GM19035 (cell line): Measurements from ENCODE around the gene DTX3.

Experiments
- ATAC-seq: cut with Tn5 transposase; IDR thresholded peaks from one replicate; pipeline ENCODE4 v1.9.1; 2021; ENCODE audit not compliant: unreplicated experiment

DTX3 gene

DNA sequence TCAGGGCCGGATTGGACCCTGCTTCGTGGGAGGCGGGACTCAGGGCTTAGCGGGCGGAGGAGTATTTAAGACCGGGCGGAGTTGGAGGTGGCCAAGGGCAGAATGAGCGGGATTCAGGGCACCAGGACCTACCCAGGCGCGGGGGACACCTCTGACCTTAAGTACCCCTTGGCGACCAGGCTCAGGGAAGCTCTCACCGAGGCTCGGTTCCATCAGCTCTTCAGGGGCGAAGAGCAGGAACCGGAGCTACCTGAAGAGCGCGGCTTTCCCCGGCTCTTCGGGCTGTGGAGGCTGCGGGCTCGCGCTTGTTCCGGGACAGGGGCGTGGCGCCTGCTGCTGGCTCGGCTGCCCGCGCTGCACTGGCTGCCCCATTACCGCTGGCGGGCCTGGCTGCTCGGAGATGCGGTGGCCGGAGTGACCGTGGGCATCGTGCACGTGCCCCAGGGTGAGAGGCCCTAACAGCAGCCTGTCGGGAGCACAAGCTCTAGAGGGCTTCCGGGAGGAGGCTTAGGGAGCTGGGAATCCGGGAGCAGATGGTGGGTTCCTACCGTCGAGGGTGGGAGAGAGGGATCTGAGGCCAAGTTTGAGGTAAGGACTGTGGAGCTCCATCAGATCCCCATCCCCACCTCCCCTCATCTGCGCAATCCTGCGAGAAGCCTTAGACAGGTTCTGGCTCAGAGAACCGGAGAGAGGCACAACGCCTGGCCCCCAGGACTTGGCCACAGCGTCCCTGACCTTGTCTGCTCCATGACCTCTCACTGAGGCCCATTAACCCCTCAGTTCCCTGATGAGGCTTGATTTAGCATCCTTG, 15.0 kb downstream of the DTX3 start:
- ATAC-seq: no peak

DNA sequence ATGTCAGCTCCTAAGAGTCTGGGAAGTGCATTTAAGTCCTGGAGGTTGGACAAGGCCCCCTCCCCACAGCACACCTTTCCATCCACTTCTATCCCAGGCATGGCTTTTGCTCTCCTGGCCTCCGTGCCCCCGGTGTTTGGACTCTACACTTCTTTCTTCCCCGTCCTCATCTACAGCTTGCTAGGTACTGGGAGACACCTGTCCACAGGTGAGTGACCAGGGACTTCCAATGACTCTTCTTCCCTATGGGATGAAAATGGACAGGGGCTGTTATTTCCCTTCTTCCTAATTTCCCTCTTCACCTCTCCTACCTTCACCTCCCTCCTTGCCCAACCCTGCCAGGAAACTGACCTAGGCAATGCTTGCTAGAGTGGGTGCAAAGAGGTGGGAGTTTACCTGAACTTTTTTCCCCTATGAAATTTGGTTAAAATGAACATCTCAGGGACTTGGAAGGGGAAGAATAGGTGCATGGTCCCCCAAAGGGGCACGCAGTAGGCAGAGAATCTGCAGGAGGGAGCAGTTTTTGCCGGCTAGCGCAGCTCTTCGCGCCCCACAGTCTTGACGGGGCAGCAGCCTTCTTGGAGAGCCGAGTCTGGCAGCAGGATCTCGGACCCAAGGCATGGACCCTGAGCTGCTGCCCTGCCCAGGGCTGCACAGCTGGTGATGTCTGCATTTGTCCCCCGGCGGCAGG, 15.8 kb downstream of the DTX3 start:
- no peak for ATAC-seq

DNA sequence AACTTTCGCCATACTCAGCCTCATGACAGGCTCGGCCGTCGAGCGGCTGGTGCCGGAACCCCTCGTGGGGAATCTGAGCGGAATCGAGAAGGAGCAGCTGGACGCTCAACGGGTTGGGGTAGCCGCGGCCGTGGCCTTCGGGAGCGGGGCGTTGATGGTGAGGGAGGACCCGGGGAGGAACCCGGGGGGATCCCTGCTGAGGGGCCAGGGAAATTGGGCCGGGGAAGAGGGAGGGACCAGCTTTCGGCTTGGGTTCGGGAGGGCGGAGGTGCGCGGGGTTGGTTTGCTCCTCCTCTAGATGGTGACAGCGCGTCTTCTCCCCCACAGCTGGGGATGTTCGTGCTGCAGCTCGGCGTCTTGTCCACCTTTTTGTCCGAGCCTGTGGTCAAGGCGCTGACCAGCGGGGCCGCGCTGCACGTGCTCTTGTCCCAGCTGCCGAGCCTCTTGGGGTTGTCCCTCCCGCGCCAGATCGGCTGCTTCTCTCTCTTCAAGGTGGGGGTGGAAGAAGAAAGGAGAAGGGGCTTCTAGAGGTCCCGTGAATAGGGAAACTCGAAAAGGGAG, 16.4 kb downstream of the DTX3 start:
- ATAC-seq: no peak

GRCh38 chr12:57621497-57622292, 17.1 kb downstream of the DTX3 start:
- no peak for ATAC-seq

- ATAC-seq: no peak
Measured at GRCh38 chr12:57622293-57623245, 17.9 kb downstream of the DTX3 start.

DNA sequence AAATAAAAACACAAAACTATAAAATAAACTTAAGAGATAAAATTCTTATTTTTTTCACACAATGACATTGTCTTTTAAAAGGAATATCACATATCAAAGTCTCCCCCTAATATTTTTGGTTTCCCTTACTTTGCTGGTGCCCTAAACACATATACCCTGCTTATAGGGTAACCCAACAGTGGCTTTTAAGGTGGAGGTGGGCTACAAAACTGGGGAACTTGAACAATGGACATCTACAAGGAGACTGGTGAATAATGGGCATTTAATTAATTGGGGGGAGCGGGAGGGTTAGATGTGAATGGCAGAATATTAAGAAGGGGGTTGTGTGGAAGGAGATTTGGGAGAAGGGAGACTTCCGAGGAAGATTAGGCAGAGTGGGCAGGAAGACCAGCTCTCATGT, 18.8 kb downstream of the DTX3 start:
- ATAC-seq: no peak

- ATAC-seq: no peak
Measured at GRCh38 chr12:57623811-57624390, 19.3 kb downstream of the DTX3 start.

DNA sequence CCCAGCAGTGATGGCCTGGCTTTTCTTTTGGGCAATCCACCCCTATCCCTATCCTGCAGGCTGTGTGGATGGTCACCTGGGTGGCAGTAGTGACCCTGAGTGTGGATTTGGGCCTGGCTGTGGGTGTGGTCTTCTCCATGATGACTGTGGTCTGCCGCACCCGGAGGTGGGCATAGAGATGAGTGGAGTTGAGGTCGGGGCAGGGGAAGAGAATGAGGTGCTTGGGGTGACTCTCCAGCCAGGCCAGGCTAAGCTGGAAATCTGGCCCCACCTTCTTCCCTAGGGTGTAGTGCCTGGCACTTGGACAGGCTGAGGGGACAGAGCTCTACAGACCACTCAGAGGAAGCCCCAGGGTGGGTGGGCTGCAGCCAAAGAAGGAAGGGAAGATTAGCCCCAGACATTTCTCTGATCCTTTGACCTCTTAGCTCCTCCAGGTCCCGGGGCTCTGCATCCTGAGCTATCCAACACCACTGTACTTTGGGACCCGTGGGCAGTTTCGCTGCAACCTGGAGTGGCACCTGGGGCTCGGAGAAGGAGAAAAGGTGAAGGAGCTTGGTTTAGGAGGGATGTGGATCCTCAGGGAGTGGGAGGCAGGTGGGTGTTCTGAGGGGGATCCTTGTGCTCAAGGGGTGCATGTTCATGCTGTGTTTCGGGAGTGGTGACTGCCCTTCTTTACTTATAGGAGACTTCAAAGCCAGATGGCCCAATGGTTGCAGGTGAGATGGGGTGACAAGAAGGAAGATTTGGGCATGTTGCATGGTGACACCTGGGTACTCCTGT, 20.0 kb downstream of the DTX3 start:
- ATAC-seq: no peak

GRCh38 chr12:57625261-57626032, 20.8 kb downstream of the DTX3 start:
- ATAC-seq: no peak

GRCh38 chr12:57626111-57626920, 21.7 kb downstream of the DTX3 start:
- ATAC-seq: no peak

- ATAC-seq: no peak
Measured at GRCh38 chr12:57626921-57627445, 22.4 kb downstream of the DTX3 start.

- no peak for ATAC-seq
Measured at GRCh38 chr12:57627501-57628279, 23.1 kb downstream of the DTX3 start.

GRCh38 chr12:57628280-57629191, 23.9 kb downstream of the DTX3 start:
- ATAC-seq: no peak

- no peak for ATAC-seq
Measured at GRCh38 chr12:57629897-57630471, 25.4 kb downstream of the DTX3 start.

GRCh38 chr12:57630891-57631433, 26.3 kb downstream of the DTX3 start:
- ATAC-seq: no peak
